GM21528 (cell line): ENCODE data around the gene VAT1.

Experiments used
- ATAC-seq: cut with Tn5 transposase; IDR thresholded peaks from one replicate; pipeline ENCODE4 v1.9.1; 2021; ENCODE audit warnings: mild to moderate bottlenecking, moderate library complexity; ENCODE audit not compliant: unreplicated experiment, low FRiP score

VAT1 gene

GRCh38 chr17:43027091-43028032, 5.2 kb upstream of the VAT1 start:
- ATAC-seq: no peak

DNA sequence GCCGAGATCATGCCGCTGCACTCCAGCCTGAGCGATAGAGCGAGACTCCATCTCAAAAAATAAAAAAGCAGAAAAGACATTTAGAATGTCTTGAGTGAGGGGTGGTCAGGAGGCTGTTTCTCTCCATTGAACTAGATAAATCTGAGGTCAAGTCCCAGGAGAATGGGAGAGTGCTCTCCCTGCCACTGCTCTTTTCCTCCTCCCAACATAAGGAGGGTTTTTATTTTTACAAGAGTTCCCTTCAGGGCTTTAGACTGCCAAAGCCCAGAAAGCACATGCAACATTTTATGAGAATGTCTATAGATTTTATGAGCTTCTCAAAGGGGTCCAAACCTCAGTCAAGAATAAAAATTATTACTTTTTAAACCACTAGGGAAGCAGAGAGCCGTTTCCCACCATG, 4.4 kb upstream of the VAT1 start:
- no peak for ATAC-seq

DNA sequence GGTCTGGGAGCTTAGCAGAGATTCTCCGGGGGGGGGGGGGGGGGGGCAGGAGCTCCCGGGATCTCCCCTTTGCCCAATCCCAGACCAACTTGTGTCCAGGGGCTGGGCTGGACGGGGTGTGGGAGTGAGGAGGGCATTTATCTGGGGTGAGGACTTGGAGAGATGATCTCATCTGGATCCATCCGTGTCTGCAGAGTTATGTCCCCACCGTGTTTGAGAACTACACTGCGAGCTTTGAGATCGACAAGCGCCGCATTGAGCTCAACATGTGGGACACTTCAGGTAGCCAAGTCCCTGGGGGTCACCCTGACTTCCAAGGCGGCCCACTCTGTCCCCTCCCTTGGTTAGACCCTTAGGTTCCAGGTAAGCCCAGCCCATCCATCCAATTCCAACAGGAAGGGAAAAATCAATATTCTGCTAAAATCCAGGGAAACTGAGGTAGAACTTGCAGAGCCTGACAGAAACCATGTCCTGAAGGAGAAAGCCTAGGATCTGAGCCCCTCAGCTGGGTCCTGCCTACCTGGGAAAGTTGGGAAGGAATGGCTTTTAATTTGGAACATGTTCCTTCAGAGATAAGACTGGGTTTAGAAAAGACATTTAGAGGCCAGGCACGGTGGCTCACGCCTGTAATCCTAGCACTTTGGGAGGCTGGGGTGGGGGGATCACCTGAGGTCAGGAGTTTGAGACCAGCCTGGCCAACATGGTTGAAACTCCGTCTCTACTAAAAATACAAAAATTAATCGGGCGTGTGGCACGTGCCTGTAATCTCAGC, 3.8 kb upstream of the VAT1 start:
- ATAC-seq: no peak

GRCh38 chr17:43025290-43025657, 3.1 kb upstream of the VAT1 start:
- no peak for ATAC-seq

DNA sequence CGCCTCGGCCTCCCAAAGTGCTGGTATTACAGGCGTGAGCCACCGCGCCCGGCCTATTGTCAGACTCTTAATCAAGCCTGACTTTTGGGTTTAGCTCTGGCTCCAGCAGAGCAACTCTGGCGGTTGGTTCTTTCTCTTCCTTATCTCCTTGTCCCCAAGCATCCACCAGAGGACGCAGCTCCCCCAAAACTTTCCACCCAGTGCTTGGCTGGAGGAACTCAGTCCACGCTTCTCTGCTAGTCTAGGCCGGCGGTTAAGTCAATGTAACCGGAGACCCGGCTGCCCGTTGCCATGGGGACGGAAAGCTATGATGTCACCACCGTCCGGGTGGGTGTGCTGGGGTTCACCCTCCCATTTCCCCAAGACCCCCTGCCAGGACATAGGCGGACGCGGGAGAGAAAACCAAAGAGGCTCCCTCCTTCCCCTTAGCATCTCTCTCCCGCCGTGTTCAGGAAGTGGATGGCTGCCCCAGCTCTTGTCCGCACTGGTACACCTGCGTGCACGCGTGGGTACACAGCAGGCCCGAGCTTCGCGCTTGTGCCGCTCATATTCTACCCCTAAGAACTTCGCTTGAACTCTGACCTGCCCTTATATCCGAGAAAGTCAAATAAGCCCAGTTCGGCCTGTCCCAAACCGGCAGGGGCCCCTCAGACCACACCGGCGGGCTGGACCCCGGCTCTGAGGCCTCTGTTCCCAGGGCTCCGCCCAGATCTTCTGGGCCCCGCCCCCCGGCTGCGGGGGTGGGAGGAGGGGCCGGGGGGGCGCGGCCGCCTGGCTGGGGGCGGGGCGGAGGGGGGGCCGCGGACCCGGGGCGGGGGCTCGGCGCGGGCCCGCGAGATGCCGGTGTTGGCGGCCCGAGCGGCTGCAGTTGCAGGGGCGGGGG, 2.5 kb upstream of the VAT1 start, which contains the start of gene RND2:
Gene RND2 (plus strand): TSS at position 825 of the 883 bp plus-strand sequence. CDS start 117 bp downstream, outside the sequence.
- ATAC-seq: no peak

GRCh38 chr17:43020789-43021740, 1.1 kb downstream of the VAT1 start:
- no peak for ATAC-seq

GRCh38 chr17:43020030-43020621, 2.1 kb downstream of the VAT1 start:
- ATAC-seq: no peak

DNA sequence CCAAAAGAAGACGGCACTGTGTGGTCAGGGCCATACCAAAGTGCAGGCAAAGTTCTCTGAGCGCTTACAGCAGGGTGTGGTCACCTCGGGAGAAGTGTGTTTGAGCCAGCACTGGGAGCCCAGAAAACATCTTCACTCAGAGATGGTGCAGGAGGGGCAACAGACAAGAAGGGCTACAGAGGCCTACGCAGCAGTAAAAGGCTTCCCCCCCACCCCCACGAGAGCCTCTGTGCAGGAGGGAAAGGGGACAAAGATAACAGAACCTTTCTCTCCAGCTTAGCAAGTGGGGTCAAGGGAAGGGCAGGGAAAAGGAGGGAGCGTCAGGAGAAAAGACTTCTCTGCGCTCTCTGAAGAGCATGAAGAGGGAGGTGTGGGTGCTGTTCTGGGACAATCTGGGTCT, 2.8 kb downstream of the VAT1 start:
- no peak for ATAC-seq

DNA sequence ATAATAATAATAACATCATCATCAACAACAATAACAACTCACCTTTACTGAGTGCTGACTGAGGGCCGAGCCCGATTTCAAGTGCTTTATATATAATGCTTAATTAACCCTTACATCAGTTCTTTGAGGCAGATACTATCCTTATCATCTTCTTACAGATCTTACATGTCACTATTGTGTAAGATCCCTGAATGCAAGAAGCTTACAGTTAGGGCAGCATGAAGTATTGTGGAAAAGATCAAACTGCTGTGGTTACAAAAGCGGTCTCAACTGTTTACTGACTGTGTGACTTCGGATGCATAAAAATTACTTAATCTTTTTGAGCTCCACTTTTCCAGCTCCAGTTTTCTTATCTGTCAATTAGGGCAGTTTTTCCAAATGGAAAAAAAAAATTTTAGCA, 3.3 kb downstream of the VAT1 start:
- ATAC-seq: no peak

DNA sequence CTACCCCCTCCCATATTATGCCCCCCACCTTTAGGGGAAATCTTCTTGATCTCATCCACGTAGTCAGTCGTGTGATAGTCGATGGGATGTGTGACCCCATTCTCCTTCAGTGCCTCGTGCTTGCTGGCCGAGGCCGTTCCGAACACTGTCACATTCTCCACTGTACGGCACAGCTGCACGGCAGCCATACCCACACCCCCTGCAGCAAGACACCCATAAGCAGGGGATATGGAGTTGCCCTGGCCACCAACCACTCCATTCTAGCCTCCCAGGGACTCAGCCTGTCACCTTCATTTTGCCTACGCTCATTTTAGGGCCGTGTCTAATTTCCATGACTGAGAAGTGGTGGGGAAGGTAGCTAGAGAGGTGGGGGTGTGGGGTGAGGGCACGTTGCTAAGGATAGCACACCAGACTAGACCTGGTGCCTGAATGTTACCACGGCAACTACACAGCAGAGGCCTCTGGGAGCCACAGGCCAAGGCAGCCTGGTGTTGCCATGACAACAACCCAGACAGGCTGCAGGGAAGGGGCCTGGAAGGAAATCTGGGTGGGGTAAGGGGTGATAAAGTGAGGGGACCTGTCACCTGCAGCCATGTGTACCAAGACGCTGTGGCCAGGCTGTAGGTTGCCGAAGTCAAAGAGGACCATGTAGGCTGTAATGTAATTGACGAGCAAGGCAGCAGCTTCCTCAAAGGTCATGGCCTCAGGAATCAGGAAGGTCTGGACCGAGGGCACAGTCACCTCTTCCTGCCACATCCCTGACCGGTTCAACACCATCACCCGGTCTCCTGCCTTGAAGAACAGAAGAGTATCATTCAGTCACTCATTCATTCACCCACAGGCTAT, 4.0 kb downstream of the VAT1 start:
- ATAC-seq: no peak

GRCh38 chr17:43016216-43016615, 6.0 kb downstream of the VAT1 start:
- no peak for ATAC-seq

GRCh38 chr17:43015579-43015978, 6.6 kb downstream of the VAT1 start:
- no peak for ATAC-seq

DNA sequence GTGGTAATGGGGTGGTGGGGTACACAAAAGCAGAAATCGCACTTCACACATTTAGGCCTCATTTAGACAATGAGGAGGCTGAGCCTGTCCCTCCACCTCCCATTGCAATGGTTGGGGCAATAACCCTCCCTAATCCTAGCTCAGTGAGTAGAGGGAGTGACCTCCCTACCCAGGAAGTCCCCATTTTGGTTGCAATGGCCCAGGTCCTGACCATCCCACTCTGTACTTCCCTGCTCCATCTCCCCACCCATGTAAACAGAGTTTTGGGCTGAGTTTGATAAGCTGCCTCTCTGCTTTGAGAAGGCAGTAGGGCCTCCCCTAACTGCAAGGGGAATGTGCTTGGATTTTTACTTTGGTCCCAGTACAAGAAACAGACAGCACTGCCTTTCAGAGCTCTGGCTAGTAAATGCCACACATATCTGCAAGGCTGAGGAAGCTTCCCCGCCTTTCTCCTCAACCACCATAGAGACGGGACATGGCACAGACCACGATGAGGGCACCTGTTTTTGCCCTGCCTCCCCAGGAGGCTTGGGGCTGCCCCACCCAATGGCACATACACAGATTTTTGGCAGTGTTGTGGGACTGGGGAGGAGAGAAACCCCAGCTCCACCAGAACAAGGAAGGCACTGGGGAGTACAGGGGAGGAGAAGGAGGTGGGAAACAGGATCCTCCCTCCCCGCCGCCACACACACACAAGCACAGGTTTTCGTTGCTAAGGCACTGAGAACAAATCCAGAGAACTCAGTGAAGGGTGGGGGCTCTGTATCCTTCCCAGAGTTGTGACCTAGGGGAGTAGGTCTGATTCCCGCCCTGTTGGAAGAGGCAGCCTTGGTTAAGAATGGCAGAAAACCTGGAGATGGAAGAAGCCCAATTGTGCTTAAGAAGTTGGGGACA, 7.3 kb downstream of the VAT1 start:
- ATAC-seq: no peak

- ATAC-seq: no peak
Observed at GRCh38 chr17:43014020-43014648, 8.1 kb downstream of the VAT1 start.

DNA sequence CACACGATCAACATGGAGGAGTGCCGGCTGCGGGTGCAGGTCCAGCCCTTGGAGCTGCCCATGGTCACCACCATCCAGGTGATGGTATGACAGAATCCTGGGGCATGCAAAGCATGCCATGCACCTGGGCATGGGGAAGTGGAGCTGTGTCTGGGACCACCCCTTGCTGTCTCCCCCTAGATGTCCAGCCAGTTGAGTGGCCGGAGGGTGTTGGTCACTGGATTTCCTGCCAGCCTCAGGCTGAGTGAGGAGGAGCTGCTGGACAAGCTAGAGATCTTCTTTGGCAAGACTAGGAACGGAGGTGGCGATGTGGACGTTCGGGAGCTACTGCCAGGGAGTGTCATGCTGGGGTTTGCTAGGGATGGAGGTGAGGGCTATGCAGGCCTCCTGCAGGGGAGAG, 8.9 kb downstream of the VAT1 start:
- no peak for ATAC-seq

DNA sequence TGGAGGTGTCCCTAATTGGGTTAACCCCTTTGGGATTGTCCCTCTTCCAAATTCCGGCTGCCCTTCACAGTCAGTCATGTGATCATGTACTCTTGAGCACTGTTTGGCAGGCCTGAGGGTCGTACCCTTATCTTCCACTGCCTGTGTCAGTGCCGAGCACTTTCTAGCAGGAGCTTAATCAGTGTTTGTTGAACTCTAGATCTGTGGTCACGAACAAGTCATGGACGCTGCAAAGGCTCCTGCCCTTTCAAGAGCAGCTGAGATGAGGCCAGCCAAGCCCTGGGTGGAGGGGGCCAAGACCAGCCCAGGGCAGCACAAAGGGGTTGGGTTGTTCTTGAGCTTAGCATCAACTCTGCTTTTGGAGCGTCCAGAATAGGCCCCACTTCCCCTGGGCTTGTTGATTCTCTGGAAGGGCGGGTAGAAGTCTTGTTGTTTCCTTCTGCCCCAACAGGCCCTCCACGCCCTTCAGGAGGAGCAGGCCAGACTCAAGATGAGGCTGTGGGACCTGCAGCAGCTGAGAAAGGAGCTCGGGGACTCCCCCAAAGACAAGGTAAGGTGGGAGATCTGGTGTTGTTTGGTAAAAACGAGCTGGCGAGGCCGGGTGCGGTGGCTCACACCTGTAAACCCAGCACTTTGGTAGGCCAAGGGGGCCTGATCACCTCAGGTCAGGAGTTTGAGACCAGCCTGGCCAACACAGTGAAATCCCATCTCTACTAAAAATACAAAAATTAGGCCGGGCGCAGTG, 10.3 kb downstream of the VAT1 start:
- ATAC-seq: no peak
